ENCODE measurements around the gene TAF12.

TAF12 gene

GRCh38 chr1:28668956-28669723 is 26.3 kb upstream of the TAF12 start:
- peaks cover 35% of the 10 kb centered on the region for H3K79me2 ChIP-seq (ENCODE audit: low read length)
- H3K9ac ChIP-seq (ENCODE audit: low read length): peak overlapping the region; percentile 100
- H4K20me1 ChIP-seq (ENCODE audit: insufficient read depth, low read length): no peaks in the 10 kb centered on the region

GRCh38 chr1:28668191-28668955 is 25.5 kb upstream of the TAF12 start, which contains the start of gene GMEB1:
TSS of gene GMEB1 (plus strand) at chr1:28668784. CDS start at chr1:28683613, 14,829 bp downstream.
- peak within 1 kb of the TSS; percentile 99 for H3K27ac ChIP-seq (ENCODE audit: low read length)
- no peaks in the 10 kb centered on the region for H3K36me3 ChIP-seq (replicated peaks; ENCODE audit: low read depth, low read length)
- H4K20me1 ChIP-seq (ENCODE audit: insufficient read depth, low read length): no peaks in the 10 kb centered on the region
- TF ChIP-seq CTCF (IDR thresholded peaks at IDR 0.05; ENCODE audit: low read depth, low read length) (no peak), EZH2phosphoT487 (IDR thresholded peaks at IDR 0.05; ENCODE audit: low read depth) (no peak)
- peak within 1 kb of the TSS; percentile 100 for H3K4me3 ChIP-seq (ENCODE audit: low read length)
- H3K4me2 ChIP-seq (ENCODE audit: low read length): peak within 1 kb of the TSS; percentile 98
- peaks cover 35% of the 10 kb centered on the region for H3K79me2 ChIP-seq (ENCODE audit: low read length)
- peaks cover 3% of the 10 kb centered on the region; the same call in 1 of the 2 replicates for H3K4me1 ChIP-seq (ENCODE audit: low read length)
- peak within 1 kb of the TSS; percentile 88 for H2AFZ ChIP-seq (ENCODE audit: low read depth, low read length)
- no peaks in the 10 kb centered on the region for H3K9me3 ChIP-seq (ENCODE audit: insufficient read depth, low read length)
- H3K27me3 ChIP-seq (ENCODE audit: low read depth, low read length): no peaks in the 10 kb centered on the region
- H3K9ac ChIP-seq (ENCODE audit: low read length): peak within 1 kb of the TSS; percentile 100

More at GRCh38 chr1:28668956-28669723, 26.3 kb upstream of the TAF12 start:
- H3K36me3 ChIP-seq (replicated peaks; ENCODE audit: low read depth, low read length): no peaks in the 10 kb centered on the region
- no peak for TF ChIP-seq CTCF (IDR thresholded peaks at IDR 0.05; ENCODE audit: low read depth, low read length)
- no peak for TF ChIP-seq EZH2phosphoT487 (IDR thresholded peaks at IDR 0.05; ENCODE audit: low read depth)
- peak overlapping the region; percentile 98 for H3K4me2 ChIP-seq (ENCODE audit: low read length)
- H3K27ac ChIP-seq (ENCODE audit: low read length): peak overlapping the region; percentile 99
- no peaks in the 10 kb centered on the region for H3K9me3 ChIP-seq (ENCODE audit: insufficient read depth, low read length)
- peaks cover 3% of the 10 kb centered on the region; the same call in 1 of the 2 replicates for H3K4me1 ChIP-seq (ENCODE audit: low read length)
- H2AFZ ChIP-seq (ENCODE audit: low read depth, low read length): no peak overlapping the region
- H3K4me3 ChIP-seq (ENCODE audit: low read length): peak overlapping the region; percentile 100
- no peaks in the 10 kb centered on the region for H3K27me3 ChIP-seq (ENCODE audit: low read depth, low read length)

- H4K20me1 ChIP-seq (ENCODE audit: insufficient read depth, low read length): no peaks in the 10 kb centered on the region
- TF ChIP-seq CTCF (IDR thresholded peaks at IDR 0.05; ENCODE audit: low read depth, low read length): no peak
- TF ChIP-seq EZH2phosphoT487 (IDR thresholded peaks at IDR 0.05; ENCODE audit: low read depth): no peak
- no peak overlapping the region for H2AFZ ChIP-seq (ENCODE audit: low read depth, low read length)
- peaks cover 3% of the 10 kb centered on the region; the same call in 1 of the 2 replicates for H3K4me1 ChIP-seq (ENCODE audit: low read length)
- no peaks in the 10 kb centered on the region for H3K36me3 ChIP-seq (replicated peaks; ENCODE audit: low read depth, low read length)
- H3K27me3 ChIP-seq (ENCODE audit: low read depth, low read length): no peaks in the 10 kb centered on the region
- H3K4me3 ChIP-seq (ENCODE audit: low read length): no peak overlapping the region
- no peak overlapping the region for H3K9ac ChIP-seq (ENCODE audit: low read length)
- no peaks in the 10 kb centered on the region for H3K9me3 ChIP-seq (ENCODE audit: insufficient read depth, low read length)
- H3K4me2 ChIP-seq (ENCODE audit: low read length): no peak overlapping the region
- H3K27ac ChIP-seq (ENCODE audit: low read length): no peak overlapping the region
- H3K79me2 ChIP-seq (ENCODE audit: low read length): peaks cover 33% of the 10 kb centered on the region
Observed at GRCh38 chr1:28666806-28667205, 23.9 kb upstream of the TAF12 start.

Data from OCI-LY3 (cell line).